Smooth muscle cell (in vitro differentiated cells): Measurements from ENCODE around the gene GPM6B. TPM values are rescaled to one million over a fixed set of nuclear protein-coding genes. Genes with fewer than 3 reads are reported as not detected.

Experiments
- DNase-seq: peaks from one replicate; lab custom pipeline; 2025; ENCODE audit not compliant: unreplicated experiment; lab: John Stamatoyannopoulos, UW
- H2AFZ ChIP-seq: fragments of 200-600 bp; sonication (generic); 2 replicates; pipeline ENCODE4 v1.6.0; 2016; ENCODE audit warnings: antibody characterized with exemption, low read depth, mild to moderate bottlenecking
- H3F3A ChIP-seq: fragments of 200-600 bp; sonication (generic); 2 replicates; pipeline ENCODE4 v1.6.0; 2017; ENCODE audit warnings: antibody characterized with exemption, low read depth
- H3K27ac ChIP-seq: fragments of 200-600 bp; sonication (generic); 2 replicates; pipeline ENCODE4 v1.5.1; 2016; ENCODE audit warnings: low read depth, mild to moderate bottlenecking
- H3K27me3 ChIP-seq: fragments of 200-600 bp; sonication (generic); 2 replicates; pipeline ENCODE4 v1.6.1; 2016; ENCODE audit warnings: low read depth, mild to moderate bottlenecking
- H3K36me3 ChIP-seq: fragments of 200-600 bp; sonication (generic); 2 replicates; pipeline ENCODE4 v1.5.1; 2016; ENCODE audit warnings: low read depth
- H3K4me1 ChIP-seq: fragments of 200-600 bp; sonication (generic); 2 replicates; pipeline ENCODE4 v1.5.1; 2016; ENCODE audit warnings: low read depth
- H3K4me2 ChIP-seq: fragments of 200-600 bp; sonication (generic); 2 replicates; pipeline ENCODE4 v1.6.0; 2016; ENCODE audit warnings: mild to moderate bottlenecking
- H3K4me3 ChIP-seq: fragments of 200-600 bp; sonication (generic); 2 replicates; pipeline ENCODE4 v1.5.1; 2016; ENCODE audit warnings: mild to moderate bottlenecking
- H3K79me2 ChIP-seq: fragments of 200-600 bp; sonication (generic); 2 replicates; pipeline ENCODE4 v1.6.0; 2016; ENCODE audit warnings: low read depth, mild to moderate bottlenecking
- H3K9ac ChIP-seq: fragments of 200-600 bp; sonication (generic); 2 replicates; pipeline ENCODE4 v1.6.0; 2016; ENCODE audit warnings: low read depth
- H3K9me3 ChIP-seq: fragments of 200-600 bp; sonication (generic); replicated peaks from 2 replicates; pipeline ENCODE4 v1.5.1; 2016; ENCODE audit warnings: low read depth
- H4K20me1 ChIP-seq: fragments of 200-600 bp; sonication (generic); 2 replicates; pipeline ENCODE4 v1.6.0; 2016; ENCODE audit warnings: low read depth
- CTCF ChIP-seq: fragments of 200-600 bp; sonication (generic); IDR thresholded peaks from 2 replicates; pipeline ENCODE4 v1.5.1; 2017; ENCODE audit warnings: borderline replicate concordance, mild to moderate bottlenecking, antibody characterized with exemption; ENCODE audit not compliant: insufficient read depth, poor library complexity, severe bottlenecking
- WGBS: methylation state at CpG from one replicate; pipeline ENCODE4 v1.1.7; 2016; ENCODE audit warnings: low lambda C conversion rate; 5-methylcytosine and 5-hydroxymethylcytosine counted together
- polyA plus RNA-seq: library from polyadenylated mRNA; unstranded; fragments of >200 nt; fragmentation: Nextera tagmentation; extraction: Ambion mirVana; gene quantifications from 2 replicates; pipeline ENCODE4 v1.2.1, GENCODE V29; 2016
- total RNA-seq: library from RNA; depleted of rRNA; stranded (reverse); fragments of >200 nt; gene quantifications from 2 replicates; pipeline ENCODE4 v1.2.3, GENCODE V29; 2014

The GPM6B gene
- total and polyA plus RNA-seq, 2 experiments from 2014 or later: 17.1 to 33.4 TPM

GRCh38 chrX:13793897-13794296 is 23.0 kb downstream of the GPM6B start:
- DNase-seq: no peak
- no peaks in the 10 kb centered on the region for H3K79me2 ChIP-seq
- H3K27me3 ChIP-seq: no peaks in the 10 kb centered on the region
- no peak overlapping the region for H3K4me2 ChIP-seq
- H3F3A ChIP-seq: no peaks in the 10 kb centered on the region
- H2AFZ ChIP-seq: no peak overlapping the region
- TF ChIP-seq CTCF: no peak
- H3K9ac ChIP-seq: no peak overlapping the region
- H4K20me1 ChIP-seq: no peaks in the 10 kb centered on the region
- H3K36me3 ChIP-seq: no peaks in the 10 kb centered on the region
- WGBS: 71% methylated on average over 2 of the region's 2 CpGs
- no peaks in the 10 kb centered on the region for H3K9me3 ChIP-seq
- no peak overlapping the region for H3K4me3 ChIP-seq
- H3K27ac ChIP-seq: no peak overlapping the region
- H3K4me1 ChIP-seq: no peaks in the 10 kb centered on the region

GRCh38 chrX:13791559-13791958 is 25.3 kb downstream of the GPM6B start:
- H3K27ac ChIP-seq: no peak overlapping the region

GRCh38 chrX:13791145-13791544 is 25.7 kb downstream of the GPM6B start:
- WGBS: 94% methylated on average over 2 of the region's 2 CpGs
- H2AFZ ChIP-seq: no peak overlapping the region
- no peaks in the 10 kb centered on the region for H3K79me2 ChIP-seq
- no peaks in the 10 kb centered on the region for H3K27me3 ChIP-seq
- H3K9ac ChIP-seq: no peak overlapping the region
- H4K20me1 ChIP-seq: no peaks in the 10 kb centered on the region
- no peak overlapping the region for H3K4me3 ChIP-seq
- H3F3A ChIP-seq: no peaks in the 10 kb centered on the region
- H3K27ac ChIP-seq: no peak overlapping the region
- no peak for TF ChIP-seq CTCF
- H3K4me2 ChIP-seq: no peak overlapping the region
- H3K36me3 ChIP-seq: no peaks in the 10 kb centered on the region
- H3K9me3 ChIP-seq: no peaks in the 10 kb centered on the region
- DNase-seq: no peak
- no peaks in the 10 kb centered on the region for H3K4me1 ChIP-seq

More at GRCh38 chrX:13791559-13791958, 25.3 kb downstream of the GPM6B start:
- no peak overlapping the region for H3K4me3 ChIP-seq
- no peak overlapping the region for H2AFZ ChIP-seq
- no peak for TF ChIP-seq CTCF
- H3K79me2 ChIP-seq: no peaks in the 10 kb centered on the region
- no peak overlapping the region for H3K4me2 ChIP-seq
- H3K9me3 ChIP-seq: no peaks in the 10 kb centered on the region
- DNase-seq: no peak
- no peaks in the 10 kb centered on the region for H3K36me3 ChIP-seq
- no peaks in the 10 kb centered on the region for H4K20me1 ChIP-seq
- H3F3A ChIP-seq: no peaks in the 10 kb centered on the region
- H3K27me3 ChIP-seq: no peaks in the 10 kb centered on the region
- no peak overlapping the region for H3K9ac ChIP-seq
- WGBS: 65% methylated on average over 2 of the region's 2 CpGs
- no peaks in the 10 kb centered on the region for H3K4me1 ChIP-seq
